ENCODE measurements around the gene PDE11A. TPM values are rescaled to one million over a fixed set of nuclear protein-coding genes. Genes with fewer than 3 reads are reported as not detected.

Gene PDE11A
- total RNA-seq, 2 experiments from 2014 or later: not detected

GRCh38 chr2:177742851-177743250 lies 329.7 kb downstream of the PDE11A start:
- DNase-seq: no peak
- ChIA-PET POLR2A (no interaction called here), CTCF (no interaction called here)
- no peak overlapping the region for H3K4me3 ChIP-seq (ENCODE audit: low read length)
- TF ChIP-seq CTCF (IDR thresholded peaks at IDR 0.05): no peak
- H3K27me3 ChIP-seq (ENCODE audit: control insufficient read depth in 1 of 2, insufficient read depth in 2 of 2, low read length in 2 of 2): no peaks in the 10 kb centered on the region
- Mint-ChIP-seq H3K27ac (no peak overlapping the region), H3K27me3 (no peaks in the 10 kb centered on the region), H3K4me1 (ENCODE audit: low read depth) (no peaks in the 10 kb centered on the region), H3K9me3 (no peaks in the 10 kb centered on the region), H3K4me3 (no peak overlapping the region), H3K36me3 (ENCODE audit: low read depth) (no peaks in the 10 kb centered on the region)
- H3K27ac ChIP-seq (ENCODE audit: low read depth in 1 of 2, low read length in 2 of 2): no peak overlapping the region
- H3K36me3 ChIP-seq (ENCODE audit: insufficient read depth, low read length): no peaks in the 10 kb centered on the region
- ATAC-seq (ENCODE audit: poor library complexity): no peak
- intact Hi-C loops (cut with DNase I, micrococcal nuclease): no loop called here
- H3K9me3 ChIP-seq (ENCODE audit: control insufficient read depth in 1 of 2, insufficient read depth in 1 of 2, low read length in 2 of 2): no peaks in the 10 kb centered on the region
- no peaks in the 10 kb centered on the region for H3K4me1 ChIP-seq (ENCODE audit: insufficient read depth, low read length)

- CTCF ChIA-PET: no interaction called here
- POLR2A ChIA-PET: no interaction called here
- no peak for ATAC-seq (ENCODE audit: poor library complexity)
These were observed 330.7 kb downstream of the PDE11A start for GRCh38 chr2:177741866-177742265.

GRCh38 chr2:177740700-177741099 lies 331.9 kb downstream of the PDE11A start:
- Mint-ChIP-seq H3K27ac (no peak overlapping the region), H3K4me3 (no peak overlapping the region), H3K27me3 (no peaks in the 10 kb centered on the region), H3K36me3 (ENCODE audit: low read depth) (no peaks in the 10 kb centered on the region), H3K9me3 (no peaks in the 10 kb centered on the region), H3K4me1 (ENCODE audit: low read depth) (no peaks in the 10 kb centered on the region)
- Histone ChIP-seq H3K36me3 (ENCODE audit: insufficient read depth, low read length) (no peaks in the 10 kb centered on the region), H3K27ac (ENCODE audit: low read depth in 1 of 2, low read length in 2 of 2) (no peak overlapping the region), H3K27me3 (ENCODE audit: control insufficient read depth in 1 of 2, insufficient read depth in 2 of 2, low read length in 2 of 2) (no peaks in the 10 kb centered on the region), H3K9me3 (ENCODE audit: control insufficient read depth in 1 of 2, insufficient read depth in 1 of 2, low read length in 2 of 2) (no peaks in the 10 kb centered on the region), H3K4me1 (ENCODE audit: insufficient read depth, low read length) (no peaks in the 10 kb centered on the region), H3K4me3 (ENCODE audit: low read length) (no peak overlapping the region)
- CTCF ChIA-PET: no interaction called here
- DNase-seq (no peak), ATAC-seq (ENCODE audit: poor library complexity) (no peak)
- POLR2A ChIA-PET: no interaction called here
- intact Hi-C loops (cut with DNase I, micrococcal nuclease): no loop called here
- no peak for TF ChIP-seq CTCF (IDR thresholded peaks at IDR 0.05)

More at GRCh38 chr2:177741866-177742265, 330.7 kb downstream of the PDE11A start:
- intact Hi-C loops (cut with DNase I, micrococcal nuclease): no loop called here
- no peaks in the 10 kb centered on the region for H3K36me3 ChIP-seq (ENCODE audit: insufficient read depth, low read length)
- no peaks in the 10 kb centered on the region for H3K27me3 Mint-ChIP-seq
- no peak overlapping the region for H3K27ac ChIP-seq (ENCODE audit: low read depth in 1 of 2, low read length in 2 of 2)
- H3K9me3 Mint-ChIP-seq: no peaks in the 10 kb centered on the region
- H3K27me3 ChIP-seq (ENCODE audit: control insufficient read depth in 1 of 2, insufficient read depth in 2 of 2, low read length in 2 of 2): no peaks in the 10 kb centered on the region
- no peaks in the 10 kb centered on the region for H3K4me1 Mint-ChIP-seq (ENCODE audit: low read depth)
- H3K36me3 Mint-ChIP-seq (ENCODE audit: low read depth): no peaks in the 10 kb centered on the region
- DNase-seq: no peak
- no peaks in the 10 kb centered on the region for H3K9me3 ChIP-seq (ENCODE audit: control insufficient read depth in 1 of 2, insufficient read depth in 1 of 2, low read length in 2 of 2)
- TF ChIP-seq CTCF (IDR thresholded peaks at IDR 0.05): no peak
- no peak overlapping the region for H3K27ac Mint-ChIP-seq
- no peak overlapping the region for H3K4me3 Mint-ChIP-seq
- H3K4me3 ChIP-seq (ENCODE audit: low read length): no peak overlapping the region
- no peaks in the 10 kb centered on the region for H3K4me1 ChIP-seq (ENCODE audit: insufficient read depth, low read length)
